IMR-90 (cell line): ENCODE results near the gene ATG7. TPM values are rescaled to one million over a fixed set of nuclear protein-coding genes. Genes with fewer than 3 reads are reported as not detected.

ENCODE experiments used
- ATAC-seq: fragments of 200-7000 bp; cut with Tn5 transposase; 2 replicates; pipeline ENCODE4 v1.9.1; 2020; ENCODE audit warnings: low read depth, mild to moderate bottlenecking, moderate library complexity
- BruUV-seq: library from RNA; stranded (reverse); fragments of 400-500 nt; replicated peaks from 2 replicates; lab custom pipeline; 2021; lab: Mats Ljungman, UMichigan
- CTCF ChIA-PET: fragments of 300-600 bp; formaldehyde crosslinking; extraction: SDS; loops from one replicate; lab custom pipeline; 2021; ENCODE audit warnings: antibody characterized with exemption; lab: Yijun Ruan, JAX
- POLR2A ChIA-PET: fragments of 300-600 bp; sonication (Branson Sonifier 250); formaldehyde crosslinking; loops from one replicate; lab custom pipeline; 2022; ENCODE audit warnings: antibody characterized with exemption; ENCODE audit not compliant: unreplicated experiment; lab: Charles Lee
- DNase-seq: peaks from one replicate; pipeline ENCODE4 v3.0.0; 2013
- H2AFZ ChIP-seq: replicated peaks from 2 replicates; pipeline ENCODE3; 2013; ENCODE audit warnings: low read length, mild to moderate bottlenecking; ENCODE audit not compliant: poor library complexity
- H2AK5ac ChIP-seq: 2 replicates; pipeline ENCODE4 v1.6.1; 2013; ENCODE audit warnings: low read depth, low read length, inconsistent platforms
- H2AK9ac ChIP-seq: replicated peaks from 2 replicates; pipeline ENCODE3; 2013; ENCODE audit warnings: mild to moderate bottlenecking, low read depth, low read length, moderate library complexity; ENCODE audit not compliant: poor library complexity
- H2BK120ac ChIP-seq: 2 replicates; pipeline ENCODE4 v1.6.1; 2013; ENCODE audit warnings: low read depth, low read length, inconsistent platforms
- H2BK15ac ChIP-seq: 3 replicates; pipeline ENCODE4 v1.6.1; 2013; ENCODE audit warnings: low read depth, low read length, inconsistent platforms
- H2BK20ac ChIP-seq: 2 replicates; pipeline ENCODE4 v1.6.1; 2013; ENCODE audit warnings: low read depth, mild to moderate bottlenecking, inconsistent platforms, low read length, moderate library complexity
- H2BK5ac ChIP-seq: 2 replicates; pipeline ENCODE4 v1.6.1; 2013; ENCODE audit warnings: mild to moderate bottlenecking, low read depth, low read length, inconsistent platforms; ENCODE audit not compliant: poor library complexity, severe bottlenecking
- H3K14ac ChIP-seq: replicated peaks from 2 replicates; pipeline ENCODE4 v1.6.1; 2013; ENCODE audit warnings: low read depth, low read length, inconsistent platforms
- H3K18ac ChIP-seq: 2 replicates; pipeline ENCODE4 v1.6.1; 2013; ENCODE audit warnings: low read depth, low read length, control low read depth
- H3K23ac ChIP-seq: 2 replicates; pipeline ENCODE4 v1.6.1; 2013; ENCODE audit warnings: low read depth, low read length, inconsistent platforms
- H3K27ac ChIP-seq: 2 replicates; pipeline ENCODE4 v1.5.1; 2013; ENCODE audit warnings: mild to moderate bottlenecking, control low read depth, low read length; ENCODE audit not compliant: insufficient read depth
- H3K27me3 ChIP-seq: 2 replicates; pipeline ENCODE4 v1.6.1; 2013; ENCODE audit warnings: low read length; ENCODE audit not compliant: control insufficient read depth, insufficient read depth
- H3K36me3 ChIP-seq: 2 replicates; pipeline ENCODE4 v1.6.1; 2013; ENCODE audit warnings: low read length, mixed read lengths; ENCODE audit not compliant: control insufficient read depth, insufficient read depth
- H3K4ac ChIP-seq: 2 replicates; pipeline ENCODE4 v1.6.1; 2013; ENCODE audit warnings: low read depth, low read length, inconsistent platforms
- H3K4me1 ChIP-seq: 2 replicates; pipeline ENCODE4 v1.6.1; 2013; ENCODE audit warnings: low read length, mixed read lengths; ENCODE audit not compliant: control insufficient read depth, insufficient read depth
- H3K4me2 ChIP-seq: 2 replicates; pipeline ENCODE4 v1.6.1; 2013; ENCODE audit warnings: low read depth, mild to moderate bottlenecking, control low read depth, low read length, moderate library complexity
- H3K4me3 ChIP-seq: 2 replicates; pipeline ENCODE4 v1.5.1; 2013; ENCODE audit warnings: low read depth, mild to moderate bottlenecking, control low read depth, low read length, moderate library complexity; ENCODE audit not compliant: insufficient read depth
- H3K56ac ChIP-seq: 2 replicates; pipeline ENCODE4 v1.6.1; 2013; ENCODE audit warnings: low read length, inconsistent platforms; ENCODE audit not compliant: insufficient read depth; ENCODE audit errors: extremely low read depth
- H3K79me1 ChIP-seq, 2 experiments: 2 replicates each; pipeline ENCODE4 v1.6.1; 2013; ENCODE audit warnings: low read length in 2 of 2, inconsistent platforms in 1 of 2, low read depth in 1 of 2
- H3K9ac ChIP-seq: 2 replicates; pipeline ENCODE4 v1.6.1; 2013; ENCODE audit warnings: low read depth, low read length, control low read depth
- H3K9me1 ChIP-seq: 2 replicates; pipeline ENCODE4 v1.6.1; 2013; ENCODE audit warnings: low read length, inconsistent platforms; ENCODE audit not compliant: insufficient read depth
- H3K9me3 ChIP-seq: 2 replicates; pipeline ENCODE4 v1.6.1; 2013; ENCODE audit warnings: low read length; ENCODE audit not compliant: control insufficient read depth, insufficient read depth
- H4K20me1 ChIP-seq: 2 replicates; pipeline ENCODE4 v1.6.1; 2013; ENCODE audit warnings: low read length, inconsistent platforms; ENCODE audit not compliant: insufficient read depth
- H4K5ac ChIP-seq: 2 replicates; pipeline ENCODE4 v1.6.1; 2013; ENCODE audit warnings: mild to moderate bottlenecking, low read depth, low read length, control low read depth
- H4K8ac ChIP-seq, 2 experiments: 2 replicates each; pipeline ENCODE4 v1.6.1; 2013; ENCODE audit warnings: low read depth in 2 of 2, low read length in 2 of 2, control low read depth in 1 of 2, inconsistent platforms in 1 of 2
- H4K91ac ChIP-seq: 2 replicates; pipeline ENCODE4 v1.6.1; 2013; ENCODE audit warnings: low read depth, low read length, inconsistent platforms; ENCODE audit not compliant: insufficient read depth
- BHLHE40 ChIP-seq: fragments of 150-350 bp; IDR thresholded peaks from 2 replicates; pipeline ENCODE4 v1.6.1; 2016; ENCODE audit warnings: mild to moderate bottlenecking, low read depth, low read length
- CEBPB ChIP-seq: IDR thresholded peaks from 2 replicates; pipeline ENCODE4 v1.6.1; 2012; ENCODE audit warnings: low read depth, low read length, improper control_type of control experiment
- CHD1 ChIP-seq: IDR thresholded peaks from 2 replicates; pipeline ENCODE4 v1.6.1; 2012; ENCODE audit warnings: low read depth, low read length, improper control_type of control experiment
- ELK1 ChIP-seq: fragments of 150-350 bp; IDR thresholded peaks from 2 replicates; pipeline ENCODE4 v1.6.1; 2016; ENCODE audit warnings: low read depth, mild to moderate bottlenecking, low read length, moderate library complexity, borderline replicate concordance
- FOS ChIP-seq: fragments of 150-350 bp; IDR thresholded peaks from 2 replicates; pipeline ENCODE4 v1.6.1; 2016; ENCODE audit warnings: low read depth, low read length
- MAFK ChIP-seq: IDR thresholded peaks from 2 replicates; pipeline ENCODE4 v1.6.1; 2012; ENCODE audit warnings: low read depth, low read length, improper control_type of control experiment
- MAZ ChIP-seq: IDR thresholded peaks from 2 replicates; pipeline ENCODE4 v1.6.1; 2012; ENCODE audit warnings: low read depth, mild to moderate bottlenecking, low read length, improper control_type of control experiment, moderate library complexity, borderline replicate concordance
- MXI1 ChIP-seq: IDR thresholded peaks from 2 replicates; pipeline ENCODE4 v1.6.1; 2012; ENCODE audit warnings: low read depth, mild to moderate bottlenecking, low read length, moderate library complexity, borderline replicate concordance
- NFE2L2 ChIP-seq: fragments of 150-350 bp; IDR thresholded peaks from 2 replicates; pipeline ENCODE4 v1.6.1; 2016; ENCODE audit warnings: low read depth, mild to moderate bottlenecking, low read length
- POLR2A ChIP-seq: IDR thresholded peaks from 2 replicates; pipeline ENCODE4 v1.6.1; 2012; ENCODE audit warnings: mild to moderate bottlenecking, low read depth, low read length
- RAD21 ChIP-seq: IDR thresholded peaks from 2 replicates; pipeline ENCODE4 v1.6.1; 2012; ENCODE audit warnings: low read length, improper control_type of control experiment
- RCOR1 ChIP-seq: IDR thresholded peaks from 2 replicates; pipeline ENCODE4 v1.6.1; 2012; ENCODE audit warnings: mild to moderate bottlenecking, low read length, improper control_type of control experiment; ENCODE audit not compliant: insufficient replicate concordance
- RFX5 ChIP-seq: IDR thresholded peaks from 2 replicates; pipeline ENCODE4 v1.8.0; 2012; ENCODE audit warnings: low read depth, mild to moderate bottlenecking, low read length, moderate library complexity
- SMC3 ChIP-seq: fragments of 150-350 bp; IDR thresholded peaks from 2 replicates; pipeline ENCODE4 v1.6.1; 2016; ENCODE audit warnings: low read depth, mild to moderate bottlenecking, antibody characterized with exemption, low read length, moderate library complexity
- USF2 ChIP-seq: fragments of 150-350 bp; IDR thresholded peaks from 2 replicates; pipeline ENCODE4 v1.6.1; 2017; ENCODE audit warnings: mild to moderate bottlenecking, antibody characterized with exemption, low read length, low read depth
- WGBS, 2 experiments: methylation state at CpG; one replicate each; pipeline versions ENCODE4 v1.1.5 to v1.1.7; 2013; ENCODE audit warnings: missing lambda C conversion rate in 2 of 2; ENCODE audit not compliant: insufficient read length in 1 of 2; ENCODE audit errors: extremely low coverage in 2 of 2; 5-methylcytosine and 5-hydroxymethylcytosine counted together
- dilution Hi-C: fragments of 300-500 bp; cut with HindIII; formaldehyde crosslinking; loops from one replicate; pipeline ENCODE4 v1.14.3; 2018; ENCODE audit warnings: low sequenced_read_pairs; ENCODE audit not compliant: unreplicated experiment
- in situ Hi-C: fragments of 300-500 bp; cut with MboI; formaldehyde crosslinking; loops from 3 replicates; pipeline ENCODE4 v1.14.3; 2019; ENCODE audit warnings: low sequenced_read_pairs, inconsistent platforms, mixed read lengths
- intact Hi-C: fragments of 100-400 bp; cut with micrococcal nuclease; formaldehyde crosslinking; loops from 2 replicates; pipeline ENCODE4 v1.10.0; 2022
- polyA plus RNA-seq, 3 experiments: library from polyadenylated mRNA; depleted of rRNA; stranded (reverse); fragments of >200 nt; gene quantifications; 2 replicates each; pipeline ENCODE4 v1.2.3, GENCODE V29; 2012; ENCODE audit warnings: low replicate concordance in 1 of 3
- total RNA-seq: library from RNA; depleted of rRNA; stranded (reverse); fragments of >200 nt; gene quantifications from 2 replicates; pipeline ENCODE4 v1.2.3, GENCODE V29; 2012

ATG7 gene
- total and polyA plus RNA-seq, 2 of the 4 experiments (the other 2 are of a cell fraction): 15.6 to 51.4 TPM

GRCh38 chr3:11552289-11553264 is 280.4 kb downstream of the ATG7 start:
- intact Hi-C loops: no loop called here
- Histone ChIP-seq H3K14ac (no peak overlapping the region), H4K8ac (peak overlapping the region in 1 of 2 experiments; percentile 40; a peak in 1 of 4 replicates), H3K4ac (peak overlapping the region; percentile 36; the same call in 1 of the 2 replicates), H3K4me1 (peaks cover 20% of the 10 kb centered on the region), H2BK120ac (no peak overlapping the region), H4K5ac (no peak overlapping the region), H4K91ac (no peak overlapping the region), H3K23ac (no peak overlapping the region), H3K27me3 (no peaks in the 10 kb centered on the region), H3K9me1 (peaks cover 23% of the 10 kb centered on the region), H4K20me1 (peaks cover 35% of the 10 kb centered on the region), H2BK15ac (no peak overlapping the region), H2BK5ac (no peak overlapping the region), H3K36me3 (peaks cover 26% of the 10 kb centered on the region), H3K9me3 (no peaks in the 10 kb centered on the region), H2AK9ac (no peak overlapping the region), H3K79me1 (peaks cover 25 to 87% of the 10 kb centered on the region in 2 experiments), H2BK20ac (no peak overlapping the region), H3K27ac (no peak overlapping the region), H3K4me2 (no peak overlapping the region), H2AK5ac (peak overlapping the region; percentile 34; the same call in 1 of the 2 replicates), H3K18ac (no peak overlapping the region; the same call in 1 of the 2 replicates), H3K56ac (no peak overlapping the region), H3K9ac (no peak overlapping the region), H2AFZ (no peak overlapping the region), H3K4me3 (no peak overlapping the region)
- ChIA-PET CTCF (no interaction called here), POLR2A (no interaction called here)
- dilution Hi-C loops: no loop called here
- ATAC-seq (no peak), DNase-seq (no peak)
- no CpG with 5 or more reads among the region's 16 CpGs for WGBS, 2 experiments
- in situ Hi-C loops: no loop called here
- BruUV-seq: no TSS peak
- no peak for TF ChIP-seq CHD1
- TF ChIP-seq POLR2A: no peak
- TF ChIP-seq RAD21: no peak
- no peak for TF ChIP-seq RFX5
- no peak for TF ChIP-seq USF2
- TF ChIP-seq FOS: no peak
- no peak for TF ChIP-seq CEBPB
- TF ChIP-seq RCOR1: no peak
- no peak for TF ChIP-seq BHLHE40
- TF ChIP-seq MAFK: no peak
- no peak for TF ChIP-seq SMC3
- no peak for TF ChIP-seq NFE2L2
- TF ChIP-seq MAZ: no peak
- TF ChIP-seq MXI1: no peak
- TF ChIP-seq ELK1: no peak
